Activated CD4-positive, alpha-beta T cell treated with anti-CD3 and anti-CD28 coated beads for 1 hour (primary cell): ENCODE results near the gene ONECUT2.

Source experiments
- DNase-seq: peaks from one replicate; pipeline ENCODE4 v3.0.0-alpha.2; 2020

ONECUT2 gene

GRCh38 chr18:57533006-57533867 is 98.1 kb downstream of the ONECUT2 start:
- DNase-seq: no peak

- no peak for DNase-seq
Observed at GRCh38 chr18:57533868-57534510, 98.8 kb downstream of the ONECUT2 start.

GRCh38 chr18:57534511-57534909 is 99.3 kb downstream of the ONECUT2 start:
- no peak for DNase-seq

- no peak for DNase-seq
Observed at GRCh38 chr18:57538614-57539013, 103.4 kb downstream of the ONECUT2 start.

- DNase-seq: no peak
Observed at GRCh38 chr18:57539702-57540101, 104.5 kb downstream of the ONECUT2 start.
